CD4-positive, alpha-beta T cell treated with Interleukin-17A for 4 hours (primary cell): ENCODE data around the gene B3GAT2.
A peak's percentile ranks its signal among the peaks of the same experiment; 100 is the strongest.

ENCODE experiments used
- DNase-seq: peaks from one replicate; pipeline ENCODE4 v3.0.0-alpha.2; 2020; ENCODE audit warnings: mixed read lengths

The B3GAT2 gene

GRCh38 chr6:70894001-70894400, 62.9 kb downstream of the B3GAT2 start:
- DNase-seq, result no peak

DNA sequence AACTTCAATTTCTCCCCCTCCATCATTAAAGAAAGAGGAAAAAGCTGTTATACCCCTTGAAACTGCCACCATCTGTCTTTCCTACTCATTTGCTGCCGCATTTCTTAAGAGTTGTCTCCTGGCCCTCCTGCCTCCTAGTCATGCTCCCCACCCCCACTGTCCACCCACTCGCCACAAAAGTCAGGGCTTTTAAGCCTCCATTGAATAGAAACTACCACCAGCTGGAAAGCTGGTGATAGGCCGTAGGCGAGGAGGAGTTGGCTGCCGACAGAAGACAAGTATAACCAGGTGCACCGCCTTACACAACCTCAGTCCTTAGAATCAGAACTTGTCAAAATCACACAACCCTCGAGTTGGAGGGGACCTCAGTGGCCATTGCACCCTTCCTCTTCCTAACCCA, 67.6 kb downstream of the B3GAT2 start:
- no peak for DNase-seq

GRCh38 chr6:70886661-70887060, 70.2 kb downstream of the B3GAT2 start:
- no peak for DNase-seq

DNA sequence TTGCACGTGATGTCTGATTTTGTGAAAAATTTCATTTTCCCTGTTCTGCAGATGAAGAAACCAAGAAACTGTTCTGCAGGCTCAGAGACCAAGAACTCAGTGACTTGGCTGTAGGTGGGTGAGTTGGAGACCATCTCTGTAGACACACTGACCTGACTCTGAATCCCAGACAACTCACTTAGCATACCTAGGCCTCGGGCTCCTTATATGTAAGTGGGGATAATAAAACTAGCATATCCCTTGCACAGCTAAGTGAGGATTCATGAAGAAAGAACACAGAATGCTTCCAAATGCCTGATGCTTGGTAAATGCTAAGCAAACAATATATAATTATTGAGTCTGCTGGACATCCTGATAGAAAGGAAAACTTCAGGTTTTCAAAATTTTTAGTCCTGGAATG, 70.8 kb downstream of the B3GAT2 start:
- DNase-seq, result no peak

DNA sequence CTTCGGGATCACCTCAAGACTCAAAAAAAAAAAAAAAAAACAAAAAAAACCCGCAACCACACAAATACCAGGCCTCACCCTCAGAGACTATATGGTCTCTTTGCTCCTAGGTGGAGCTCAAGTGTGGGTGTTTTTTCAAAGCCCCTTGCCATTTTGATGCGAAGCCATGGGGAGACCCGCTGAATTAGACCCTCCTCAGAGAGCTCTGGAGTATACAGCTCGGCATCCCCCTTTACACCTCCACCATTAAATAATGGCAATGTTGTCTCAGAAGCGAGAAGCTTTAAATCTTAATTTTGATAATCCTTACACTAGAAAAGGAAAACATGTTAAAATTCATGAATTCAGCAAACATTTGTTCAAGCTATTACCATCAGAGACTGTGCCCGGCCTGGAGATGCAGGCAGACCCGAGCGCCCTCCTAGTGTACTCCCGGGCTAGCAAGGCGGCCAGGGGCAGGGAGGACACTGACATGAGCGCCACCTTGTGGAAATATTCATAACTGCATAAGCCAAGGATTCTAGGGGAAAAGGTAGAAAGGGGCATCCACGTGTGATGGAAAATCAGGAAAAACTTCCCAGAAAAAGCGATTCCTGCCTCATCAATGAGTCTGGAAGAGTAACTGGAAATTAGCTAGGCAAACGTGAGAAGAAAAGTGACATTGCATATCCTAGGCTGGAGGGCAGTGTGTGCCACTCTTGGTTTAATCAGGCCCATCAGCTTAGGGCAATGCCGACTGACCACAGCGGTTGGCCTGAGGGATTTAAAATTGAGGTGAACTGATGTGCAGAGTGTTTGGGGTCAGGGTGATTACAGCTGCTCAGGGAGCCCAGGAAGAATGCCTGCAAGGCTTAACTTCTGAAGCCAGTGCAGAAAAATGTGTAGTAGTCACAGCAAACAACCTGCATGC, 72.5 kb downstream of the B3GAT2 start:
- DNase-seq, result peak; percentile 62

DNA sequence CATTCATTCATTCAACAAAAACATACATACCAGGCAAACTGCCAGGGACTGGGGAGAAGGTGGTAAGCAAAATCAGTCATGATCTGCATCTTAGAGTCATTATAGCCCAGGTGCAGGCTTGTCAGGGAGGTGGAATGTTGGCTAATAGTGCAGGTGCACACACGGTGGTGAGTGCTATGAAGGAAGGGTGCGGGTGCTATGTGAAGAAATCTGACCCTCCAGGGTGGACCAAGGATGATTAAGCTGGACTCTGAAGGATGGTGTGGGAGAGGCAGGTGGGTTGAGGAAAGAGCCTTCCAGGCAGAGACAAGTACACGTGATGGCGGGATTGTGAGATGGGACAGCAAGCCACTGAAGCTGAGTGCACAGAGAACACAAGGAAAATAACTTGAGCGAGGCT, 77.4 kb downstream of the B3GAT2 start:
- no peak for DNase-seq

DNA sequence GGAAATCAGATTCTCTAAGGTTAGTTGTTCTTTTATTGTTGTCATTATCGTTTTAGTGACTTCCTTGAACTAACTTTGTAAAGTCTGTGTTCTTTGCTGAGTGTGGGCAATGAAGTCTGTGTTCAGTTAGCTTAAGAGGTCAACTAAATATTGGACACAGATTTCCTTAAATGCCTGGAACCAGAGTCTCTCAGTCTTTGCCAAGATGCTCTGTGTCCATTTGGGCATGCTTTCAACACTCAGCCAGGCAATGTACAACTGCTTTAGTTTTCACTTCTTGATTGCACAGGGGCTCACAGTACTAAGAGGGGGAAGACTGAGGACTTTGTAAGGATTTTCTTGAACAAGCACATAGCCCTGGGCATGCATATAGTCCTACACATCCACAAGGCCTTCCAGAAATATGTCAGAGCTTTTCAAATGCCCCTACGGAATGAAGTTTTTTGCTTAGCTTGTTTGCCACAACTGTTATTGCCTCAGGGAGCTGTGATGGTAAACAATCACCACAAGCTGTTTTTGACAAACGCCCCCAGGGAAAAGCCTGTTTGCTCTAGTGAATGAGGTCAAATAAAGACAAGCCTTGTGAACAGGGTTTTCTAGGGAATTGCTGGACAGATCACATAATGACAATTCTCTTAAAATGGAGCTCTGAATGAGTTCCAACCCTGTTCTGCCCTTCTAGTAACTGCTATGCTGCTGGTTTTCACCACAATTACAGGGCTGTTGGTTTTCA, 82.5 kb downstream of the B3GAT2 start:
- DNase-seq, result no peak

DNA sequence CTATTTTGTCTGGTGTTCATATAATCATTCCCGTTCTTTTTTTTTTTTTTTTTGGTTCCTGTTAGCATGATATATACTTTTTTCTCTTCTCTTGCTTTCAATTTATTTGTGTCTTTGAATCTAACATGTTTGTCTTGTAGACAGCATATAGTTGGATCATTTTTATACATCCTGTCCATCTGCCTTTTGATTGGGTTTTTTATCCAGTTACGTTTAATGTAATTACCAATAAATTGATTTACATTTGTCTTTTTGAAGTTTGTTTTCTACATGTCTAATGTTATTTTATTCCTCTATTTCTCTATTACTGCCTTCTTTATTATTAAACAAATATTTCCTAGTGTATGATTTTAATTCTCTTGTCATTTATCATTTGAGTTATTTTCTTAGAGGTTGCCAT, 84.4 kb downstream of the B3GAT2 start:
- DNase-seq, result no peak

- DNase-seq, result no peak
Observed at GRCh38 chr6:70864401-70864800, 92.5 kb downstream of the B3GAT2 start.

GRCh38 chr6:70863343-70863742, 93.5 kb downstream of the B3GAT2 start:
- DNase-seq, result no peak

DNA sequence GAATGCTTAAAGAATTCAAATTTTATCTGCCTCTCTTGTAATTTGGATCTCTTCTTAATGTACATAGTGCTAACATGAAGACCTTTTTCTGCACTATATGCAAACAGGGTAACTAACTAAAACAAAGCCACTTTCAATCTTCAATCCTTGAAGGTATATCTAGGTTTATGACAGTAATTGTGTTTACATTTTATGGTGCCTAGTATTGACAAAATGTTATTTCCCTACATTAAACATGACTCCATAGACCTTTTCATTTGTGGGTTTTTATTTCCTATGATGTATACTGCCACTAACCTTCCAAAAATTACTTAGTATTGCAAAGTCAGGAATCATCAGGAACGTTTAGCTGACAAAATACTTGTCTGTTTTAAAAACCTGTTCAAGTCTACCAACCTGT, 95.9 kb downstream of the B3GAT2 start:
- DNase-seq, result no peak

DNA sequence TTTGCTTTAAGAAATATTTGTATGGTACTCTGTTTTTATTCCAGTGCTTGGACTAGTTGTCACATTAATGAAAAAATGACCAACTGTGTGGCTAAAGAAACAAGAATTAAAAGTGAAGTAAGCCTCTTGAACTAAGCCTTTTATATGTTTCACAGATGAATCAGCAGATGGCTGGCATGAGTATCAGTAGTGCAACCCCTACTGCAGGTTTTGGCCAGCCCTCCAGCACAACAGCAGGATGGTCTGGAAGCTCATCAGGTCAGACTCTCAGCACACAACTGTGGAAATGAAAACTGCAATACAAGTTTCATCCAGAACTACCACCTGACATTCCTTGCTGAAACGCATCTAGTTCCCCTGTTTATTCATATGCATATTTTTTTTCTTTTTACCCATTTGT, 96.8 kb downstream of the B3GAT2 start:
- no peak for DNase-seq

GRCh38 chr6:70857387-70858077, 99.3 kb downstream of the B3GAT2 start:
- no peak for DNase-seq

GRCh38 chr6:70852667-70853246, 104.1 kb downstream of the B3GAT2 start:
- DNase-seq, result no peak

GRCh38 chr6:70849348-70850069, 107.4 kb downstream of the B3GAT2 start:
- DNase-seq, result no peak

DNA sequence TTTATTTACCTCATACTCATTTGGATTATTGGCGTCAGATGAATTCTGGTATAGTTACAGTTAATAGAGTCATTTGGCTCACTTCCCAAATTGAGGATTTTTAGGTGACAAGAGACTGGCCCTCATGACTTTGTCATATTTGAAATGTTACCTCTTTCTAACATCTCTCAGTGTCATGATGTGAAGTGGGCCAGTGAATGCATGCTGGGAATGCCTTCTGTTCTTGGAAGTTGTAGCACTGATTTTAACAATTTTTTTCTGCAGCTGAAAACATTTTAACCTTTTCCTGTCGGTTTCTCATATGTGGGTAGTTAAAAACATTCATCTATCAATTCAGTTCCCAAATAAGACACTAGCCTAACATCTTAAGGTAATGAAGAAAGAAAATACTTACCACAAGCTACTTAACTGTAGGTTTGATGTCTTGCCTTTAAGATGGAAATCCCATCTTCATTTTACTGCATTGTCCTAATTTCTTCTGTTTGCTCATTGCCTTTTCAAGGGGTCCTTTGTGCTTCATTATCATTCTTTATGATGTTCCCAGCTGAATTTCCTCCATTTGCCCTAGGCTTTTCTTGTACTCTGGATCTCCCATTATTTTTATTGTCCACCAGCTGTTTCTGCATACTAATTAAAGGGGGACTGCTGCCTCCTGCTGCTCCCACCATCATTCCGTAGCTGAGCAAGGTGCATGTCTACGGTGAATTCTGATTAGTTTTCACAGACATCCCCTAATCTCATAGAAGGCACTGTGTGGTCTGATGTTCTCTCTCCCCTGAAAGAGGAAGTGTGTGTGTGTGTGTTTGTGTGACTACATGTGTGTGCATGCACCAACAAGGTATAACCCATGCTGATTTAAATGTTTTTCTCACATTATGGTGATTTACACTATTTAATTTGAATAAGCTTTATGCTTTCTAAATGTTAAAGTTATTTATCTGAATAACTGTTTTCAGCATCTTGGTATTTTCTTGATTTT, 109.5 kb downstream of the B3GAT2 start:
- DNase-seq, result no peak

DNA sequence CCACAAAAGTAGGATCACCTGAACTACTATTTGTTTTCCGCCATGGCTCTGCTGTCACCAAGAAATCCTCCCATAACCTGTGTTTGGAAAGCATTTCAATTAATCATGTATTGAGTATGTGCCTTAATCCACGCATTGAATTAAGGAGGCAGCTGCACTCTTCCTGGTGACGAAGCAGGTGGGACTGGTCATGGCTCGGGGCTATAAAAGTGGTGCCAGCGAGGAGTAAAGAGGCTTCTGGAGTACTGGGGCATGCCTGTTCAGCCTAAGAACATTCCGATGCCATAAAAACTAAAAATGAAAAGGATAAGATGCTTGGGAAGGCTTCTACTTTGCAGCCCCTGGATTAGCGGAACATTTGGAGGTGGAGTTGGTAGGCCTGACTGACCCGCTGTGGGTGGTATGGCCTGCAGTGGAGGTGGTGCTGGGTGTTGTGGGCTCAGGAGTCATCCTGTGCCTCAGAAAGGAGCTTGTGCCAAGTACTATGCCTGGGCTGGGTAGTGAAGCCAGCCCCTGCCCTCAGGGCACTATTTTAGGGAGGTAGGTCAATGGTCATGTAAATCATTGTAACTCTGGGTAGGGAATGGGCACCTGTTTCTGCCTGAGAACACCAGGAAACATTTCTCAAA, 110.5 kb downstream of the B3GAT2 start:
- DNase-seq, result no peak

DNA sequence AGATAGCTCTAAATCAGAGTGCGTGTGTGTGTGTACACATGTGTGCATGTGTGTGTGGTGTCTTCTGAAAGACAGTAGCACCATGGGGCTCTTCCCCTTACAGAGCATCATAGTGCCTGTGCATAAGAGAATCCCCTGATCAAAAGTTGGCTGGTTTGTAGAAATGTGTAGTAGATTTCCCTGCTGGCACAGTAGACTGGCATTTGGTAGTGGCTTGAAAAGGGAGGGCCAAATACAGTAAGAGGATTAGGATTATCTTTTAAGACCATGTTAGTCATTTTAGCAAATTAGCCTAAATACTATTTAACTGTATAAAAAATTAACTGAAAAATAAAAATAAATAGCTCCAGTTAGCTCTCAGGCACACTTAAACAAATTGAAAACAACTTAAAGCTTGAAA, 112.6 kb downstream of the B3GAT2 start:
- DNase-seq, result no peak

GRCh38 chr6:70843328-70843918, 113.4 kb downstream of the B3GAT2 start:
- DNase-seq, result no peak

GRCh38 chr6:70842541-70842940, 114.3 kb downstream of the B3GAT2 start:
- no peak for DNase-seq
